Common myeloid progenitor, CD34-positive (primary cell): ENCODE data around the gene RCOR3.
"Not testable (repeated sequence)": the region's sequence is repeated elsewhere in the genome, so short reads cannot be mapped to it uniquely, and the experiment has no call there.

Experiments
- CTCF ChIA-PET: fragments of 350-600 bp; sonication (Branson Sonifier 250); formaldehyde crosslinking; loops from one replicate; lab custom pipeline; 2021; ENCODE audit warnings: antibody characterized with exemption; lab: Charles Lee
- POLR2A ChIA-PET: fragments of 350-600 bp; sonication (Branson Sonifier 250); formaldehyde crosslinking; loops from one replicate; lab custom pipeline; 2021; ENCODE audit warnings: antibody characterized with exemption; lab: Charles Lee
- DNase-seq, 3 donors: peaks; one replicate each; pipeline versions ENCODE4 v3.0.0 to v3.0.0-alpha.2; 2013
- H3K27ac ChIP-seq, 2 experiments: 1 replicate in 1 of 2; 2 replicates in 1 of 2; pipeline ENCODE4 v1.7.0; 2013; ENCODE audit warnings: inconsistent platforms in 2 of 2, low read length in 2 of 2, mild to moderate bottlenecking in 2 of 2, low read depth in 1 of 2, moderate library complexity in 1 of 2; ENCODE audit not compliant: severe bottlenecking in 2 of 2, insufficient read depth in 1 of 2, poor library complexity in 1 of 2
- H3K27me3 ChIP-seq, 5 experiments: replicated peaks in 2 of 5; 1 replicate in 3 of 5; 2 replicates in 2 of 5; pipeline versions ENCODE4 v1.6.1 to v1.7.0; 2013; ENCODE audit warnings: low read length in 4 of 5, mild to moderate bottlenecking in 2 of 5, moderate library complexity in 2 of 5, inconsistent platforms in 1 of 5; ENCODE audit not compliant: insufficient read depth in 5 of 5, control insufficient read depth in 4 of 5
- H3K36me3 ChIP-seq, 4 experiments: 1 replicate in 2 of 4; 2 replicates in 2 of 4; pipeline versions ENCODE4 v1.6.1 to v1.7.0; 2013; ENCODE audit warnings: low read length in 3 of 4, control low read depth in 1 of 4, mild to moderate bottlenecking in 1 of 4; ENCODE audit not compliant: control insufficient read depth in 4 of 4, insufficient read depth in 4 of 4
- H3K4me1 ChIP-seq, 4 experiments: 1 replicate in 3 of 4; 2 replicates in 1 of 4; pipeline versions ENCODE4 v1.6.1 to v1.7.1; 2013; ENCODE audit warnings: low read length in 3 of 4, mild to moderate bottlenecking in 3 of 4, control low read depth in 1 of 4, inconsistent platforms in 1 of 4, moderate library complexity in 1 of 4; ENCODE audit not compliant: control insufficient read depth in 4 of 4, insufficient read depth in 4 of 4; ENCODE audit errors: control extremely low read depth in 1 of 4
- H3K4me3 ChIP-seq, 7 experiments: 1 replicate in 4 of 7; 2 replicates in 3 of 7; pipeline versions ENCODE4 v1.5.1 to v1.7.0; 2013; ENCODE audit warnings: mild to moderate bottlenecking in 7 of 7, low read length in 6 of 7, moderate library complexity in 6 of 7, inconsistent platforms in 2 of 7, low read depth in 2 of 7, control low read depth in 1 of 7; ENCODE audit not compliant: insufficient read depth in 4 of 7, control insufficient read depth in 1 of 7; ENCODE audit errors: extremely low read depth in 1 of 7
- H3K9me3 ChIP-seq, 5 experiments: 1 replicate in 4 of 5; 2 replicates in 1 of 5; pipeline versions ENCODE4 v1.6.1 to v1.7.1; 2013; ENCODE audit warnings: low read length in 4 of 5, mild to moderate bottlenecking in 2 of 5, inconsistent platforms in 1 of 5, low read depth in 1 of 5, moderate library complexity in 1 of 5; ENCODE audit not compliant: control insufficient read depth in 4 of 5, insufficient read depth in 2 of 5; ENCODE audit errors: control extremely low read depth in 1 of 5
- WGBS: methylation state at CpG from one replicate; pipeline ENCODE4 v1.1.5; 2013; ENCODE audit not compliant: insufficient coverage; 5-methylcytosine and 5-hydroxymethylcytosine counted together

RCOR3 gene

DNA sequence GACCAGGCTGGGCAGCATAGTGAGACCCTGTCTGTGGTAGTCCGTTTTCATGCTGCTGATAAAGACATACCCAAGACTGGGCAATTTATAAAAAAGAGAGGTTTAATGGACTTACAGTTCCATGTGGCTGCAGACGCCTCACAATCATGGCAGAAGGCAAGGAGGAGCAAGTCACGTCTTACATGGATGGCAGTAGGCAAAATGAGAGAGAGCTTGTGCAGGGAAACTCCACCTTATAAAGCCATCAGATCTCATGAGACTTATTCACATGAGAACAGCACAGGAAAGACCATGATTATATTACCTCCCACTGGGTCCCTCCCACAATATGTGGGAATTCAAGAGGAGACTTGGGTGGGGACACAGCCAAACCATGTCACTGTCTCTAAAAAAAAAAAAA, 92.9 kb downstream of the RCOR3 start:
- 100% methylated on average over 3 of the region's 3 CpGs for WGBS
- Histone ChIP-seq H3K4me1 (peaks cover 6 to 38% (median 27%) of the 10 kb centered on the region in 4 experiments), H3K36me3 (peaks cover 6 to 30% (median 14%) of the 10 kb centered on the region in 4 experiments), H3K9me3 (peaks cover 0 to 11% (median 3%) of the 10 kb centered on the region in 5 experiments)
- CTCF ChIA-PET = interaction anchor here (1.0 to 3.6 kb wide), 6 partner anchors 11 to 29 kb away, joined by 3 to 13 read pairs (median 3); no protein-coding TSS in a partner anchor
- POLR2A ChIA-PET, H3K4me3 ChIP-seq, H3K27me3 ChIP-seq, H3K27ac ChIP-seq, DNase-seq: not testable (repeated sequence)

DNA sequence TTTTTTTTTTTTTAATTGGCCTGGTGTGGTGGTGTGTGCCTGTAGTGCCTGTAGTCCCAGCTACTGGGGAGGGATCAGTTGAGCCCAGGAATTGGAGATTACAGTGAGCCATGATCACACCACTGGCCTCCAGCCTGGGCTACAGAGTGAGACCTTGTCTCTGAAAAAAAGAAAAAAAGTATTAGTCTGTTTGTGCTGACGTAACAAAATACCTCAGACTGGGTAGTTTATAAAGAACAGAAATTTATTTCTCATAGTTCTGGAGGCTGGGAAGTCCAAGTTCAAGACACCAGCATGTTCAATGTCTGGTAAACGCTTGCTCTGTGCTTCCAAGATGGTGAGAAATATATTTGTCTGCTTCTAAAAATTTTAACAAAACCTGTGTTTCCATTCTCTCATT, 93.3 kb downstream of the RCOR3 start:
- POLR2A ChIA-PET = interaction anchor here (0.7 kb wide), 1 partner anchor 13 kb away, joined by 3 read pairs; no protein-coding TSS in a partner anchor
- WGBS = 100% methylated on average over 2 of the region's 2 CpGs

DNA sequence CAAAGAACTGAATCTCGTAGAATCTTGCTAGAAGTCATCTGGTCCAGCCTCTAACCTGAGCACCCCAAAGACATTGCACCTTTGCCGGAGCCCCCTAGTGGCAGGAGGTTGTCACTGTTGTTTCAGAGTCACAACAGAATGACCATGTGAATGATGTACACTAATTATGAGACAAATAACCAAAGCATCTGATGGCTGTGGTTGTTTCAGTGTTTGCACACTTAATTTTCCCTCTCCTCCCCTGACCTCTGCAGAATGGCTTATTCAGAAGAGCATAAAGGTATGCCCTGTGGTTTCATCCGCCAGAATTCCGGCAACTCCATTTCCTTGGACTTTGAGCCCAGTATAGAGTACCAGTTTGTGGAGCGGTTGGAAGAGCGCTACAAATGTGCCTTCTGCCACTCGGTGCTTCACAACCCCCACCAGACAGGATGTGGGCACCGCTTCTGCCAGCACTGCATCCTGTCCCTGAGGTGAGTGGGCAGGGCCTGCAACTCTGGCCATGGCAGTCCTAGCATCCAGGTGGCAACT, 93.9 kb downstream of the RCOR3 start:
- WGBS = 1% methylated on average over 6 of the region's 8 CpGs
- no peak overlapping the region for H3K27ac ChIP-seq

More for the DNA sequence above, 93.3 kb downstream of the RCOR3 start:
- Histone ChIP-seq H3K27me3 (no peaks in the 10 kb centered on the region), H3K4me1 (peaks cover 6 to 35% (median 23%) of the 10 kb centered on the region in 4 experiments), H3K27ac (no peak overlapping the region), H3K36me3 (peaks cover 6 to 31% (median 16%) of the 10 kb centered on the region in 4 experiments), H3K9me3 (peaks cover 0 to 11% (median 3%) of the 10 kb centered on the region in 5 experiments), H3K4me3 (peak overlapping the region in 1 of 7 experiments; percentile 40)
- CTCF ChIA-PET = interaction anchor here (1.0 to 3.6 kb wide), 4 partner anchors 11 to 29 kb away, joined by 3 to 13 read pairs (median 3); no protein-coding TSS in a partner anchor
- DNase-seq = no peak

DNA sequence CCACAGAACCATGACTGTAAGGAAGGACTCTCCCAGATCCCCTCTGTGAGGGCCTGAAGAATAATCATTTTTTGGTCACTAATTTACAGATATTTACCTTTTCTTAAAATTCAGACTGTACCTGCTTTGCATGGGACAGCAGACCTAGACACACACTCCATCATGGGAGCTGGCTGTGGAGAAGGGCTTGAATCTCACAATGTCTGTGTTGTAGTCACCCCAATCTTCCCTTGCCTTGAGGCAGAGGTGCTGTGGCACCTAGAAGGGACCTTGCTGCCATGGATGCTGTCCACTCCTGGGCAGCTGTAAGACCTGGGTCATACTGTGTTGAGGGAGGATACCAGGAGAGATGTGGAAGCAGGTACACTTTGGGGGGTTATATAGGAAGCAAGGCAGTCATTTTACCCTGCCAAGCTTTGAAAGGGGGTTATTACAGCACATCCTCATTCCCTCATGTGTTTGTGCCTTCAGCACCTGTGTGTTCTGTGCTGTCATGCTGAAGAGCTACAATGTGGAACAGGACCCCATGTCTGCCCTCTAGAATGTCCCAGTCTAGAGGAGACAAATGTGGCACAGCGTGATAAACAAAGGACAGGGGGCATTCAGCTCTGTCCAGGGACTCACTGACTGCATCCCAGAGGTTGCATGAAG, 94.5 kb downstream of the RCOR3 start:
- peaks cover 6 to 29% (median 19%) of the 10 kb centered on the region in 4 experiments for H3K4me1 ChIP-seq
- H3K27me3 ChIP-seq = no peaks in the 10 kb centered on the region
- peaks cover 0 to 11% (median 3%) of the 10 kb centered on the region in 5 experiments for H3K9me3 ChIP-seq
- H3K36me3 ChIP-seq = peaks cover 6 to 33% (median 20%) of the 10 kb centered on the region in 4 experiments
- ChIA-PET CTCF (interaction anchor here (0.8 to 4.0 kb wide), 7 partner anchors 13 to 117 kb away, joined by 4 to 15 read pairs (median 4); no protein-coding TSS in a partner anchor), POLR2A (interaction anchor here (1.3 kb wide), 1 partner anchor 27 kb away, joined by 3 read pairs; the partner anchor contains the start of gene TRAF5)
- H3K27ac ChIP-seq = no peak overlapping the region
- DNase-seq = no peak
- WGBS = 0% methylated on average over 1 of the region's 1 CpG
- peak overlapping the region in 4 of 7 experiments; percentile 1 to 65 (median 43) for H3K4me3 ChIP-seq

More for the DNA sequence above, 93.9 kb downstream of the RCOR3 start:
- H3K27me3 ChIP-seq = no peaks in the 10 kb centered on the region
- H3K4me3 ChIP-seq = peak overlapping the region in 4 of 7 experiments; percentile 1 to 65 (median 43)
- peak in 2 of 3 donors; percentile 81 to 90 for DNase-seq
- CTCF ChIA-PET = interaction anchor here (0.8 to 1.7 kb wide), 5 partner anchors 13 to 118 kb away, joined by 3 to 7 read pairs (median 4); no protein-coding TSS in a partner anchor
- peaks cover 6 to 29% (median 19%) of the 10 kb centered on the region in 4 experiments for H3K4me1 ChIP-seq
- peaks cover 0 to 11% (median 3%) of the 10 kb centered on the region in 5 experiments for H3K9me3 ChIP-seq
- peaks cover 6 to 33% (median 20%) of the 10 kb centered on the region in 4 experiments for H3K36me3 ChIP-seq
- POLR2A ChIA-PET = interaction anchor here (0.7 to 1.3 kb wide), 2 partner anchors 13 to 27 kb away, joined by 3 read pairs; partner anchors contain the start of gene TRAF5

DNA sequence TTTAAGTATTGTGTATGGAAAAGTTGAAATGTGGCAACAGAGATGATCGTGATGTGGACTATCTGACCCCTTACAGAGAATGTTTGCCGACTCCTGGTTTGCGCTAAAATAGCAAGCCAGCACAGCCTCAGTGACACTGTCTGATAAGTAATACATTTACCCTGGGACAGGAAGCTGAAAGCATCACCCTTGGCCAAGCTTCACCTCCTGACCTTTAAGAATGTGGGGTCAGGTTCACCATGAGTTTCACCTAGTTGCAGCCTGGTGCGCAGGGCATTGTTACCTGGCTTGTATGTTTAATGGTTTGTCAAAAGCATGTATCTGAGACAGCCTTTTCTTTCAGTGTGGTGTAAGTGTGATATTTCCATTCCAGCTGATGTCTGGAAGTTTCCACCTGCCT, 96.7 kb downstream of the RCOR3 start:
- no peak for DNase-seq
- WGBS = 93% methylated on average over 4 of the region's 4 CpGs
- Histone ChIP-seq H3K9me3 (peaks cover 0 to 6% (median 3%) of the 10 kb centered on the region in 5 experiments), H3K4me1 (peaks cover 6 to 29% (median 19%) of the 10 kb centered on the region in 4 experiments), H3K4me3 (no peak overlapping the region), H3K27me3 (no peaks in the 10 kb centered on the region), H3K27ac (no peak overlapping the region), H3K36me3 (peaks cover 11 to 49% (median 28%) of the 10 kb centered on the region in 4 experiments)
- POLR2A ChIA-PET = no interaction called here
- CTCF ChIA-PET = interaction anchor here (1.1 to 4.0 kb wide), 4 partner anchors 11 to 159 kb away, joined by 4 to 15 read pairs (median 6); no protein-coding TSS in a partner anchor

DNA sequence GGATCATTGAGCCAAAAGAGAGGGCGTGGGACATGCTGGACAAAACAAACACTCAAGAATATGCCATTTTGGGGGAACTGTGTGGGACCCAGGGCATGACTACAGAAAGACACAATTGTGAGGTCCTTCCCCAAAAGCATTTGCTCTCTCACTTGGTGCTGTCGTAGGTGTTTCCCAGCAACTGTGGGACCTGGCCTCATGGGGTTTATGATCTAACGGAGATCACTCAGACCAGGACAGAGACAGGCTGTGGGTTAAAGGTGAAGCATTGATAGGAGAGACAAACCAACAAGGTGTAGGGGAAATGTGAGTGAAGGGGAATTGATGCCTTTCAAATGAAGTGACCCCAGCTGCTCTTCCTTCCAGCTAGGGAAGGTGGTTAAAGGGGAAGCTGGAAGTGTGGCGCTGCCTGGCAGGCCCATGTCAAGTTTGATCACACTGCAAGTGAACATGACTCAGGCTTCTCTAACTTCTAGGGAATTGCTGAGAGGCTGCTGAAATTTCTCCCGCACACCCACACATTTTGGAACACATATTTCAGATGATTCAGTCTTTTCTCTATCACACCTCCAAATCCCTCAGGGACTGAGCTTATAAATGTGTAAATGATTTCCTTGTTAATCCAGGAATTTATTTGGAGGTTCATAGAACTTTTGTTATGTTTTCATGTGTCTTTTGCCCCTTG, 97.7 kb downstream of the RCOR3 start:
- Histone ChIP-seq H3K27me3 (no peaks in the 10 kb centered on the region), H3K4me1 (peaks cover 6 to 27% (median 19%) of the 10 kb centered on the region in 4 experiments), H3K27ac (no peak overlapping the region), H3K36me3 (peaks cover 12 to 54% (median 29%) of the 10 kb centered on the region in 4 experiments), H3K9me3 (peaks cover 0 to 5% (median 2%) of the 10 kb centered on the region in 5 experiments), H3K4me3 (no peak overlapping the region)
- WGBS = 87% methylated on average over 3 of the region's 5 CpGs
- ChIA-PET CTCF (interaction anchor here (1.0 to 4.0 kb wide), 6 partner anchors 10 to 158 kb away, joined by 3 to 15 read pairs (median 6); no protein-coding TSS in a partner anchor), POLR2A (no interaction called here)
- no peak for DNase-seq
